Measurements from ENCODE around the gene CXCL12. TPM values are rescaled to one million over a fixed set of nuclear protein-coding genes. Genes with fewer than 3 reads are reported as not detected.

CXCL12 gene
- total and polyA plus RNA-seq, 2 donors (not counting 3 experiments of a cell fraction or from before 2014, with no cell fraction given) = 0.35 to 1.4 TPM

- CTCF ChIA-PET = no interaction called here
- no peak for FAIRE-seq
- dilution Hi-C loops (cut with MboI; ENCODE audit: extremely low pct_ligation_motif_present, low sequenced_read_pairs) = no loop called here
- intact Hi-C loops (cut with micrococcal nuclease) = no loop called here
- BruUV-seq (replicated peaks) = no TSS peak
- POLR2A ChIA-PET = no interaction called here
- no peak overlapping the region for H3K4me2 ChIP-seq (ENCODE audit: insufficient read depth, low read length)
- H3K9ac ChIP-seq (replicated peaks; ENCODE audit: extremely low read depth, insufficient read depth, low read length) = no peak overlapping the region
- H3K36me3 ChIP-seq (ENCODE audit: control insufficient read depth in 2 of 2, extremely low read depth in 1 of 2, insufficient read depth in 2 of 2, low read length in 2 of 2) = no peaks in the 10 kb centered on the region
- TF ChIP-seq EZH2 (IDR thresholded peaks at IDR 0.05; ENCODE audit: borderline replicate concordance, low read depth, low read length, severe bottlenecking) = no peak
- TF ChIP-seq POLR2AphosphoS5 (IDR thresholded peaks at IDR 0.05; ENCODE audit: insufficient read depth, low read depth, low read length) = no peak
- no peak overlapping the region for H2AFZ ChIP-seq (ENCODE audit: low read depth, low read length)
- no peak overlapping the region for H3K27ac ChIP-seq (ENCODE audit: insufficient read depth, low read depth, low read length)
- H3K4me1 ChIP-seq (ENCODE audit: control insufficient read depth, extremely low read depth, insufficient read depth, low read length) = no peaks in the 10 kb centered on the region
- no peak for DNase-seq (ENCODE audit: low read depth, low spot score)
- no peaks in the 10 kb centered on the region for H3K79me2 ChIP-seq (ENCODE audit: control insufficient read depth, insufficient read depth, low read length)
- no peaks in the 10 kb centered on the region for H3K9me3 ChIP-seq (replicated peaks; ENCODE audit: control insufficient read depth, insufficient read depth, low read length)
- no peaks in the 10 kb centered on the region for H4K20me1 ChIP-seq (replicated peaks; ENCODE audit: control insufficient read depth, extremely low read depth, insufficient read depth, low read length)
- H3K4me3 ChIP-seq (replicated peaks in 1 of 3; ENCODE audit: insufficient read depth in 1 of 3, low read depth in 1 of 3, low read length in 3 of 3) = no peak overlapping the region
- H3K9me1 ChIP-seq (replicated peaks; ENCODE audit: control insufficient read depth, extremely low read depth, insufficient read depth, low read length) = no peaks in the 10 kb centered on the region
- no peaks in the 10 kb centered on the region for H3K27me3 ChIP-seq (ENCODE audit: control insufficient read depth in 2 of 2, insufficient read depth in 2 of 2, low read length in 2 of 2)
These were observed 26.4 kb upstream of the CXCL12 start for GRCh38 chr10:44411251-44411650.

- Histone ChIP-seq H3K9me1 (replicated peaks; ENCODE audit: control insufficient read depth, extremely low read depth, insufficient read depth, low read length) (no peaks in the 10 kb centered on the region), H3K4me1 (ENCODE audit: control insufficient read depth, extremely low read depth, insufficient read depth, low read length) (no peaks in the 10 kb centered on the region), H3K27ac (ENCODE audit: insufficient read depth, low read depth, low read length) (no peak overlapping the region), H3K9ac (replicated peaks; ENCODE audit: extremely low read depth, insufficient read depth, low read length) (no peak overlapping the region), H3K9me3 (replicated peaks; ENCODE audit: control insufficient read depth, insufficient read depth, low read length) (no peaks in the 10 kb centered on the region), H3K27me3 (ENCODE audit: control insufficient read depth in 2 of 2, insufficient read depth in 2 of 2, low read length in 2 of 2) (no peaks in the 10 kb centered on the region), H3K4me3 (replicated peaks in 1 of 3; ENCODE audit: insufficient read depth in 1 of 3, low read depth in 1 of 3, low read length in 3 of 3) (no peak overlapping the region), H3K4me2 (ENCODE audit: insufficient read depth, low read length) (no peak overlapping the region), H4K20me1 (replicated peaks; ENCODE audit: control insufficient read depth, extremely low read depth, insufficient read depth, low read length) (no peaks in the 10 kb centered on the region), H2AFZ (ENCODE audit: low read depth, low read length) (no peak overlapping the region), H3K36me3 (ENCODE audit: control insufficient read depth in 2 of 2, extremely low read depth in 1 of 2, insufficient read depth in 2 of 2, low read length in 2 of 2) (no peaks in the 10 kb centered on the region), H3K79me2 (ENCODE audit: control insufficient read depth, insufficient read depth, low read length) (no peaks in the 10 kb centered on the region)
- intact Hi-C loops (cut with micrococcal nuclease) = no loop called here
- no peak for FAIRE-seq
- dilution Hi-C loops (cut with MboI; ENCODE audit: extremely low pct_ligation_motif_present, low sequenced_read_pairs) = no loop called here
- DNase-seq (ENCODE audit: low read depth, low spot score) = no peak
- POLR2A ChIA-PET = no interaction called here
- no TSS peak for BruUV-seq (replicated peaks)
- CTCF ChIA-PET = no interaction called here
- TF ChIP-seq JUN (IDR thresholded peaks at IDR 0.05; ENCODE audit: borderline replicate concordance, insufficient read depth, insufficient read length, low read depth) (no peak), GATA2 (IDR thresholded peaks at IDR 0.05; ENCODE audit: insufficient read depth, insufficient read length, low read depth, low read length) (no peak), POLR2A (IDR thresholded peaks at IDR 0.05; ENCODE audit: low read depth, low read length) (no peak), CTCF (IDR thresholded peaks at IDR 0.05; ENCODE audit: extremely low read depth in 1 of 2, insufficient read depth in 1 of 2, low read depth in 1 of 2, low read length in 2 of 2) (no peak), EZH2 (IDR thresholded peaks at IDR 0.05; ENCODE audit: borderline replicate concordance, low read depth, low read length, severe bottlenecking) (no peak)
These were observed 20.0 kb upstream of the CXCL12 start for GRCh38 chr10:44404741-44405437.

All from endothelial cell of umbilical vein (primary cell).